DMS 273 treated with DMSO at 0.1 percent for 48 hours (cell line): Measurements from ENCODE around the gene NPM1.
"Not testable (repeated sequence)": the region's sequence is repeated elsewhere in the genome, so short reads cannot be mapped to it uniquely, and the experiment has no call there.

ENCODE experiments used
- DNase-seq: peaks from one replicate; lab custom pipeline; 2025; lab: John Stamatoyannopoulos, UW

Gene NPM1

GRCh38 chr5:171386006-171386671, 1.5 kb upstream of the NPM1 start:
- DNase-seq = no peak

GRCh38 chr5:171386861-171387344, 746 bp upstream of the NPM1 start:
- no peak for DNase-seq

GRCh38 chr5:171387970-171388815, 544 bp downstream of the NPM1 start:
- no peak for DNase-seq

GRCh38 chr5:171388816-171389168, 1.1 kb downstream of the NPM1 start:
- DNase-seq = no peak

- DNase-seq = no peak
These were observed 3.4 kb downstream of the NPM1 start for GRCh38 chr5:171390883-171391677.

- DNase-seq = no peak
These were observed 4.4 kb downstream of the NPM1 start for GRCh38 chr5:171391996-171392577.

- DNase-seq = no peak
These were observed 5.0 kb downstream of the NPM1 start for GRCh38 chr5:171392585-171393159.

- DNase-seq = no peak
These were observed 7.4 kb downstream of the NPM1 start for GRCh38 chr5:171395042-171395441.

GRCh38 chr5:171396583-171396982, 8.9 kb downstream of the NPM1 start:
- not testable (repeated sequence) for DNase-seq

GRCh38 chr5:171397190-171397589, 9.5 kb downstream of the NPM1 start:
- no peak for DNase-seq

GRCh38 chr5:171397599-171397998, 9.9 kb downstream of the NPM1 start:
- DNase-seq = no peak

- DNase-seq = not testable (repeated sequence)
These were observed 11.0 kb downstream of the NPM1 start for GRCh38 chr5:171398660-171399059.

GRCh38 chr5:171400169-171400568, 12.5 kb downstream of the NPM1 start:
- no peak for DNase-seq

GRCh38 chr5:171401167-171401947, 13.7 kb downstream of the NPM1 start:
- no peak for DNase-seq

- DNase-seq = not testable (repeated sequence)
These were observed 15.1 kb downstream of the NPM1 start for GRCh38 chr5:171402751-171403150.

- DNase-seq = peak; percentile 37
These were observed 18.0 kb downstream of the NPM1 start for GRCh38 chr5:171405615-171406014.

- no peak for DNase-seq
These were observed 19.6 kb downstream of the NPM1 start for GRCh38 chr5:171407234-171407633.

- DNase-seq = no peak
These were observed 21.8 kb downstream of the NPM1 start for GRCh38 chr5:171409164-171410136.

GRCh38 chr5:171410181-171410580, 22.5 kb downstream of the NPM1 start:
- DNase-seq = no peak

GRCh38 chr5:171412186-171412585, 24.5 kb downstream of the NPM1 start:
- DNase-seq = no peak
